ENCODE results near the gene AP1AR.

- no peak for TF ChIP-seq EP300 (conservative IDR thresholded peaks at IDR 0.05; ENCODE audit: poor library complexity, severe bottlenecking)
- TF ChIP-seq SMC3 (conservative IDR thresholded peaks at IDR 0.05; ENCODE audit: poor library complexity) = no peak
These were observed 71.0 kb downstream of the AP1AR start for GRCh38 chr4:112302320-112303274.

Data from neural cell (in vitro differentiated cells).